Neural crest cell (in vitro differentiated cells): Measurements from ENCODE around the gene BCL7C. TPM values are rescaled to one million over a fixed set of nuclear protein-coding genes. Genes with fewer than 3 reads are reported as not detected.

ENCODE experiments used
- DNase-seq: peaks from one replicate; pipeline ENCODE4 v3.0.0; 2021; ENCODE audit warnings: low read depth, mixed read lengths, low spot score
- H3K27ac Mint-ChIP-seq: one replicate; pipeline ENCODE4 v1.8.0; 2021; ENCODE audit warnings: mild to moderate bottlenecking, mixed read lengths; ENCODE audit not compliant: unreplicated experiment
- H3K27me3 Mint-ChIP-seq: 2 replicates; pipeline ENCODE4 v1.8.0; 2021; ENCODE audit warnings: low read depth, mild to moderate bottlenecking, mixed read lengths
- H3K36me3 Mint-ChIP-seq: 2 replicates; pipeline ENCODE4 v1.8.0; 2021; ENCODE audit warnings: low read depth, mild to moderate bottlenecking, mixed read lengths
- H3K4me1 Mint-ChIP-seq: 2 replicates; pipeline ENCODE4 v1.8.0; 2021; ENCODE audit warnings: mixed read lengths
- H3K4me3 Mint-ChIP-seq: one replicate; pipeline ENCODE4 v1.8.0; 2021; ENCODE audit warnings: mild to moderate bottlenecking, mixed read lengths
- H3K9me3 Mint-ChIP-seq: 2 replicates; pipeline ENCODE4 v1.8.0; 2021; ENCODE audit warnings: mixed read lengths
- CTCF ChIP-seq: fragments of 200-600 bp; sonication (generic); conservative IDR thresholded peaks from 2 replicates; pipeline ENCODE4 v1.5.0; 2021; ENCODE audit warnings: antibody characterized with exemption, mild to moderate bottlenecking
- total RNA-seq: library from RNA; stranded (reverse); gene quantifications from 2 replicates; pipeline ENCODE4 v1.2.1, GENCODE V29; 2021

The BCL7C gene
- total RNA-seq, 1 donor from 2014 or later: 38.4 TPM

- no peaks in the 10 kb centered on the region for H3K27me3 Mint-ChIP-seq
- no peaks in the 10 kb centered on the region for H3K36me3 Mint-ChIP-seq
- no peak for TF ChIP-seq CTCF
- H3K4me3 Mint-ChIP-seq: no peak overlapping the region
- no peak for DNase-seq
- H3K4me1 Mint-ChIP-seq: peaks cover 15% of the 10 kb centered on the region
- H3K9me3 Mint-ChIP-seq: no peaks in the 10 kb centered on the region
- no peak overlapping the region for H3K27ac Mint-ChIP-seq
Measured at GRCh38 chr16:30910427-30911029, 16.7 kb upstream of the BCL7C start.

- Mint-ChIP-seq H3K36me3 (no peaks in the 10 kb centered on the region), H3K27me3 (no peaks in the 10 kb centered on the region), H3K27ac (no peak overlapping the region), H3K4me3 (no peak overlapping the region), H3K9me3 (no peaks in the 10 kb centered on the region), H3K4me1 (peaks cover 31% of the 10 kb centered on the region)
- DNase-seq: no peak
- no peak for TF ChIP-seq CTCF
Measured at GRCh38 chr16:30907064-30907463, 13.2 kb upstream of the BCL7C start.

DNA sequence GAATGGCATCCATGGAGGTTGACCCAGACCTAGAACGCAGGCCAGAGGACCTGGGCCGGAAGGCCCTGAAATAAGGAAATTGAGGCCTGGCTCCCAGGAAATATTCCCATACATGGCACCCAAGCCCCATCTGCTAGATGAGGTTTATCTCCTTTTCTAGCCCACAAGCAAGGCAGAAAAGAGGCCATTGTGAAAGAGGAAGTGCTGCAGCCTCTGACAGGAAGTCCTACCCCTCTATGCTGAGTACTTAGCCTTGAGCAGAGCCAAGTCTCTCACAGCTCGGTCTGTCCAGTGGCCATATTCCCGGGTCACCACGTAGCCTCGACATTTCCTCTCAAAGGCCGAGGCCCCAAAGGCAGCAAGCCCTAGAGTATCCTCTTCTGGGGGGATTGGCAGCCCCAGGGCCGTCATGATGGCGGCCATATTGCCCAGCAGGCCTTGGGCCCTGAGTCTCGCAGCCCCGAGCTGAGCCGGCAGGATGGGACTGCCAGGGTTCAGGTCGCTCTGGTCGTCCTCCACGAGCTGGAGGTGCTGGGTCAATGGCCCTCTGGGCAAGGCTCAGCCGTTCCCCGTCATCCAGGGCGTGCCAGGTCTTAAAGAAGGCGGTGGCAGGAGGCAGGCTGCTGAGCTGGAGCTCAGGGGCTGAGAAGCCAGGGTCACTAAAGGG lies 10.4 kb upstream of the BCL7C start:
- Mint-ChIP-seq H3K4me1 (peaks cover 36% of the 10 kb centered on the region), H3K9me3 (no peaks in the 10 kb centered on the region), H3K36me3 (no peaks in the 10 kb centered on the region), H3K27me3 (no peaks in the 10 kb centered on the region), H3K4me3 (no peak overlapping the region), H3K27ac (no peak overlapping the region)
- TF ChIP-seq CTCF: no peak
- DNase-seq: no peak

DNA sequence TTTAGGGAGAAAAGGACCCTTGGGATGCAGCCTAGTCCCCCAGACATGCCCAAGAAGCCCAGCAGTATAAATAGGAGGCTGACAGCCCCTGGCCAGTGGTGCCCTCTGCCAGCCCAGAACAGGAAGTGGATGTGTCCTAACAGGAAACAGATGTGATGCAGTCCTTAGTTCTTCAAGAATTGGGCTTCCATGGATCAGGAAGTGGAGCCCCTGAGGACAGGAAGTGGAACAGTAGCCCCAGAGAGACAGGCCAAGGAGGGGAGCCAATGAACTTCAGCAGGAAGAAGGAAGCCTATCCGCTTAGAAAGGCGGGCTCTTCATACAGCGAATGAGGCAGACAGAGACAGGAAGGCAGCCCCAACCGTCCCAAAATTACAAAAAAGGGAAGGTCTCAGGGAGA lies 9.7 kb upstream of the BCL7C start:
- no peak for TF ChIP-seq CTCF
- H3K36me3 Mint-ChIP-seq: no peaks in the 10 kb centered on the region
- H3K27ac Mint-ChIP-seq: peak overlapping the region; percentile 23
- H3K4me3 Mint-ChIP-seq: no peak overlapping the region
- H3K27me3 Mint-ChIP-seq: no peaks in the 10 kb centered on the region
- H3K9me3 Mint-ChIP-seq: no peaks in the 10 kb centered on the region
- DNase-seq: no peak
- peaks cover 32% of the 10 kb centered on the region for H3K4me1 Mint-ChIP-seq

GRCh38 chr16:30903002-30903401 lies 9.1 kb upstream of the BCL7C start:
- Mint-ChIP-seq H3K4me3 (peak overlapping the region; percentile 83), H3K27ac (peak overlapping the region; percentile 91), H3K36me3 (no peaks in the 10 kb centered on the region), H3K27me3 (no peaks in the 10 kb centered on the region), H3K4me1 (peaks cover 31% of the 10 kb centered on the region), H3K9me3 (no peaks in the 10 kb centered on the region)
- no peak for TF ChIP-seq CTCF
- no peak for DNase-seq
